ENCODE measurements around the gene PPM1H. TPM values are rescaled to one million over a fixed set of nuclear protein-coding genes. Genes with fewer than 3 reads are reported as not detected.

The PPM1H gene
- total RNA-seq, 3 donors from 2014 or later: 4.9 to 6.1 (median 5.8) TPM

DNA sequence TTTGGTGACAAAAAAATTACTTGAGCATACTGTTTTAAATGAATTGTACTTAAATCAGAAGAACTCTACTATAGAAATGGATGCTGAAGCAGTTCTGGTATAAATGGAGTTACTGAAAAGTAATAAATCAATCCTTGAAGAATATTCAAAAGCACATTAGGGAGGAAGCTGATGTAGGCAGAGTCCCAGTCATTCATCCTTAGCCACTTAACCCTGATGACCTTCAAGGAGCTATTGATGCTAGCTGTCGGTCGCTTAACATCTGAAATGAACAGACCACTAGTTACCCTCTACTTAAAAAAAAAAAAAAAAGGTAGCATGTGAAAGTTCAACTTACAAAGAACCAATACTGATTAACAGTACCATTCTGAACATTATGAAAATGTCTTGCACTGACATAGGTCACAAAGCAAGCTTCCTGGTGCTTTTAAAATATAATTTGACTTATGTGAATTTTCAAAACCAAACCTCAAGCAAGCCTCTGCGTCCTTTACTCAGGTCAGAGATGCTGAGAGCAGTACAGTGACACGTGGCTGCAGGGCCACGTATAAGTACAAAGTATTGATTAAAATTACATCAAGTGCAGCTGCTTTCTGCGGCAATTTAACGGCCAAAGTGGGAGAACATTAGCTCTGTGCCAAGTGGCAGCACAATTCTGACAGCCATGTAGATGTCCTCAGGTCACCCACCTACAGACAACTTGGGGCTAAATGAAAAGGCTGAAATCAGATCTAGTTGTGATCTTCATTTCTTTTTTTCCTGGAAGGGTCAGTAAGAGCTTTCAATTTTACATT lies 18.1 kb downstream of the PPM1H start:
- TF ChIP-seq CTCF (IDR thresholded peaks at IDR 0.05): no peak
- DNase-seq: no peak
- Histone ChIP-seq H3K36me3 (ENCODE audit: low read depth) (no peaks in the 10 kb centered on the region), H3K4me3 (no peak overlapping the region), H3K9me3 (no peaks in the 10 kb centered on the region), H3K4me1 (ENCODE audit: low read depth) (no peaks in the 10 kb centered on the region)
- intact Hi-C loops (cut with DNase I, micrococcal nuclease): no loop called here
- ATAC-seq: no peak

DNA sequence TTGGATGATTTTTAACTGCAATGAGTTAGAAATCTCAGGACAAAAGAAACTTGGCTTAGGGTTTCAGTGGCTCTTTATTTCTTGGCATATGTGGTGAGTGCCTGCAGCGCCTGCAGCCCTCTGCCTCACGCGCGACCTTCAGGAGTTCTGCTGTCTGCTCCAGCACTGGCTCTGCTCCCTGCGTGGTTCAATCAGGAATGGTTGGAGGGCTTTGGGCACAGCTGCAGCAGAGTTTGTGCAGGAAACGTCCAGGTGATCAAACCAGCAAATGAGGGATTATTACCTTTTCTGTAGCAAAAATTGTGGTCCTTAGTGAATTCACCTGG lies 19.8 kb downstream of the PPM1H start:
- TF ChIP-seq CTCF (IDR thresholded peaks at IDR 0.05): no peak
- intact Hi-C loops (cut with DNase I, micrococcal nuclease): no loop called here

DNA sequence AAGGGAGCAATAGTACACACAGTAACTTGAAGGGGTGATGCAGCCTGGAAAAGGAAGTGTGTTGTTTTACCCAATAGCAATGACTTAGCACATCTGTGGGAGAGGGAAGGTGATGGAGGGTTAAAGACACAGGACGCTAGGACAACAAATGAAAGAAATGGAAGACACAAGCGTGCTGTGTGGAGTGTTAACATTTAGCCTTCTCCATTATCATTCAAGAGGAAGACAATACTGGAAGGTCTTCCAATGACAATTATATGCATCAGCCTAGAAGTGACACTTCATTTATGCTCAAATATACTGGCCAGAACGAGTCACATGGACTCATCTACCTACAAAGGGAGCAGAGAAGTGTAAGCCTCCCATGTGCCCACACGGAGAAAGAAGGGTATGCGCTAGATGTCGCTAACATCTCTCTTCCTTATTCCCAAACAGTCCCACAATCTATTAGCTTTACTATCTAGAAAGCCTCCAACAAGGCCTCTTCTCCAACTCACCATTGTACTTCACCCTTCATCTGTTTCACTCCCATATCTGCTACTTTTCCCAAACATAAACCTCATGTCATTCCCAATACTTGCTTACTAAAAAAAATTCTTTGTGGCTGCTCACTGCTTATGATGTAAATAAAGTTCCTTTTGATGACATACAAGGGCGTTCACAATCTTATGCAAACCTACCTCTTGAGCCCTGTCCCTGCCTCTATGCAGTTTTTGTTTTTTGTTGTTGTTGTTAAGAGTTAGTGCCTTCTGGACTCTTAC lies 20.3 kb downstream of the PPM1H start:
- no peak overlapping the region for H3K4me3 ChIP-seq
- no peak for TF ChIP-seq CTCF (IDR thresholded peaks at IDR 0.05)
- DNase-seq: no peak
- ATAC-seq: no peak
- H3K36me3 ChIP-seq (ENCODE audit: low read depth): no peaks in the 10 kb centered on the region
- intact Hi-C loops (cut with DNase I, micrococcal nuclease): no loop called here
- H3K9me3 ChIP-seq: no peaks in the 10 kb centered on the region
- no peaks in the 10 kb centered on the region for H3K4me1 ChIP-seq (ENCODE audit: low read depth)

More for the DNA sequence above, 19.8 kb downstream of the PPM1H start:
- no peaks in the 10 kb centered on the region for H3K4me1 ChIP-seq (ENCODE audit: low read depth)
- H3K4me3 ChIP-seq: no peak overlapping the region
- ATAC-seq: no peak
- H3K36me3 ChIP-seq (ENCODE audit: low read depth): no peaks in the 10 kb centered on the region
- no peaks in the 10 kb centered on the region for H3K9me3 ChIP-seq
- DNase-seq: no peak

DNA sequence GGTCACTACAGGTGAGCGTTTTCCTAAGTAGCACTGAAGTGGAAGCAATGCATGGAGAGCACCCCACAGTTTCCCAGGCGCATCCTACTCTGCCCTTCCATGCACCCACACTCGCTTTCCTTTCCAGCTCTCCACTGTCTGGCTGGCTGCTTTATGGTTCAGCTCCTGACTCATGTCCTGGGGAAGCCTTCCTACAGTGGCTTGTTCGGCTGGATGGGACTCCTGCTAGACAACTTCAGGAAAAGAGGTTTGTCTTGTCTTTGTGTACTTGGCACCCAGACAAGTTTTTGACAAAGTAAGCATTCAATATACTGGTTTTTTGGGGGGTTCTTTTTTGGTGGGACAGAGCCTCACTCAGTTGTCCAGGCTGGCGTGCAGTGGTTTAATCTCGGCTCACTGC lies 21.6 kb downstream of the PPM1H start:
- Histone ChIP-seq H3K4me1 (ENCODE audit: low read depth) (no peaks in the 10 kb centered on the region), H3K4me3 (no peak overlapping the region), H3K36me3 (ENCODE audit: low read depth) (no peaks in the 10 kb centered on the region), H3K9me3 (no peaks in the 10 kb centered on the region)
- no peak for TF ChIP-seq CTCF (IDR thresholded peaks at IDR 0.05)
- ATAC-seq: no peak
- intact Hi-C loops (cut with DNase I, micrococcal nuclease): no loop called here
- DNase-seq: no peak

DNA sequence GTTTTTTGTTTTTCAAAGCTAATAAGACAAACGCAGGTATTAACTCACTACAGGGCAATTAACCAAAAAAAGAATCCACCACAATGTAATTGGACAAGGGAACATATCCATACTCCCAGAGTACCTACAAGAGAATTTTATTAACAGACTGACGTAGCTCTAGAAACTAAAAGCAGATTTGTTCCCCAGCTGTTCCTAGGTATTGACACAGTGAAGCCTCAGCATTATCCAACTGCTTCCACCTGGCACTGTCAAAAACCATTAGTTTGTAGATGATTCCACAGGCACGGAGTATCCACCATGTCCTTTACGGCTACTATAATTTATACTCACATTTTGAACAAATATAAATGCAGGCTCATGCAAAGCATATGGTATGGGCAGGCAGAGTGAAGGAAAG lies 22.3 kb downstream of the PPM1H start:
- DNase-seq (no peak), ATAC-seq (no peak)
- no peak for TF ChIP-seq CTCF (IDR thresholded peaks at IDR 0.05)
- H3K9me3 ChIP-seq: no peaks in the 10 kb centered on the region
- H3K36me3 ChIP-seq (ENCODE audit: low read depth): no peaks in the 10 kb centered on the region
- H3K4me3 ChIP-seq: no peak overlapping the region
- no peaks in the 10 kb centered on the region for H3K4me1 ChIP-seq (ENCODE audit: low read depth)
- intact Hi-C loops (cut with DNase I, micrococcal nuclease): no loop called here
